Body of pancreas (tissue), 4 donors: Measurements from ENCODE around the gene DYNC2LI1. TPM values are rescaled to one million over a fixed set of nuclear protein-coding genes. Genes with fewer than 3 reads are reported as not detected.

Experiments
- ATAC-seq: fragments of 150-250 bp; one replicate; pipeline ENCODE4 v1.9.1; 2016
- DNase-seq, 4 donors: peaks; one replicate each; pipeline ENCODE4 v3.0.0-alpha.2; 2019
- H3K27ac ChIP-seq, 4 donors: fragments of 200-600 bp; sonication (generic); 1 replicate in 3 of 4; 2 replicates in 1 of 4; pipeline versions ENCODE4 v1.5.1 to v1.6.1; 2016 to 2019; ENCODE audit warnings: mild to moderate bottlenecking in 1 of 4, mixed read lengths in 1 of 4, moderate library complexity in 1 of 4
- H3K27me3 ChIP-seq, 2 donors: fragments of 200-600 bp; sonication (generic); one replicate each; pipeline ENCODE4 v1.6.0; 2016; ENCODE audit warnings: mild to moderate bottlenecking in 1 of 2
- H3K36me3 ChIP-seq, 2 donors: fragments of 200-600 bp; sonication (generic); replicated peaks in 1 of 2; 2 replicates each; pipeline ENCODE4 v1.5.1; 2016; ENCODE audit warnings: low read depth in 2 of 2; ENCODE audit not compliant: insufficient read depth in 1 of 2
- H3K4me1 ChIP-seq: fragments of 200-600 bp; sonication (generic); one replicate; pipeline ENCODE4 v1.6.0; 2016
- H3K4me3 ChIP-seq, 2 donors: fragments of 200-600 bp; sonication (generic); 1 replicate in 1 of 2; 2 replicates in 1 of 2; pipeline ENCODE4 v1.5.1; 2016 to 2019
- H3K9me3 ChIP-seq, 3 donors: fragments of 200-600 bp; sonication (generic); 1 replicate in 2 of 3; 2 replicates in 1 of 3; pipeline ENCODE4 v1.5.1; 2016
- CTCF ChIP-seq, 7 experiments: fragments of 450-650 bp in 4 of 7; fragments of 200-600 bp in 3 of 7; sonication (generic) in 3 of 7; IDR thresholded peaks; one replicate each; pipeline ENCODE4 v1.5.1; 2016 to 2019; ENCODE audit warnings: antibody characterized with exemption in 7 of 7
- POLR2A ChIP-seq, 3 donors: fragments of 450-650 bp; IDR thresholded peaks; one replicate each; pipeline ENCODE4 v1.6.1; 2016; ENCODE audit warnings: antibody characterized with exemption in 3 of 3, mild to moderate bottlenecking in 2 of 3
- WGBS, 2 donors: methylation state at CpG; one replicate each; pipeline ENCODE4 v1.1.5; 2017; 5-methylcytosine and 5-hydroxymethylcytosine counted together
- intact Hi-C: fragments of 100-400 bp; cut with DNase I; formaldehyde crosslinking; loops from one replicate; pipeline ENCODE4 v1.15.1; 2023
- total RNA-seq, 2 donors: library from RNA; depleted of rRNA; stranded (reverse); fragments of >200 nt; gene quantifications; one replicate each; pipeline ENCODE4 v1.1.0, GENCODE V29; 2016

Gene DYNC2LI1
- total RNA-seq, 2 donors from 2014 or later = 21.0 to 21.4 TPM

- Histone ChIP-seq H3K36me3 (no peaks in the 10 kb centered on the region), H3K9me3 (no peaks in the 10 kb centered on the region), H3K4me1 (no peaks in the 10 kb centered on the region), H3K27me3 (no peaks in the 10 kb centered on the region), H3K27ac (no peak overlapping the region), H3K4me3 (no peak overlapping the region)
- ATAC-seq (no peak), DNase-seq (no peak)
- TF ChIP-seq CTCF (IDR thresholded peaks at IDR 0.05) (no peak), POLR2A (IDR thresholded peaks at IDR 0.05) (no peak)
- intact Hi-C loops = no loop called here
- 55 to 62% methylated on average over 5 of the region's 5 CpGs for WGBS, 2 donors
Measured at GRCh38 chr2:43729491-43730174, 44.2 kb upstream of the DYNC2LI1 start.

GRCh38 chr2:43731211-43731610 is 42.6 kb upstream of the DYNC2LI1 start:
- no peak overlapping the region for H3K27ac ChIP-seq
- H3K27me3 ChIP-seq = no peaks in the 10 kb centered on the region

GRCh38 chr2:43736637-43737036 is 37.2 kb upstream of the DYNC2LI1 start:
- 64 to 65% methylated on average over 6 of the region's 6 CpGs for WGBS, 2 donors
- intact Hi-C loops = no loop called here
- ATAC-seq (no peak), DNase-seq (no peak)
- H3K4me3 ChIP-seq = no peak overlapping the region
- H3K36me3 ChIP-seq = no peaks in the 10 kb centered on the region
- TF ChIP-seq POLR2A (IDR thresholded peaks at IDR 0.05) (no peak), CTCF (IDR thresholded peaks at IDR 0.05) (no peak)
- H3K27me3 ChIP-seq = no peaks in the 10 kb centered on the region
- no peak overlapping the region for H3K27ac ChIP-seq
- no peaks in the 10 kb centered on the region for H3K4me1 ChIP-seq
- no peaks in the 10 kb centered on the region for H3K9me3 ChIP-seq

More at GRCh38 chr2:43731211-43731610, 42.6 kb upstream of the DYNC2LI1 start:
- H3K9me3 ChIP-seq = no peaks in the 10 kb centered on the region
- intact Hi-C loops = no loop called here
- no peak overlapping the region for H3K4me3 ChIP-seq
- no peak for TF ChIP-seq POLR2A (IDR thresholded peaks at IDR 0.05)
- TF ChIP-seq CTCF (IDR thresholded peaks at IDR 0.05) = no peak
- ATAC-seq (no peak), DNase-seq (no peak)
- WGBS, 2 donors = 85 to 93% methylated on average over 1 of the region's 1 CpG
- H3K4me1 ChIP-seq = no peaks in the 10 kb centered on the region
- H3K36me3 ChIP-seq = no peaks in the 10 kb centered on the region

GRCh38 chr2:43737097-43737854 is 36.6 kb upstream of the DYNC2LI1 start:
- DNase-seq = no peak
- Histone ChIP-seq H3K36me3 (no peaks in the 10 kb centered on the region), H3K4me3 (no peak overlapping the region), H3K27me3 (no peaks in the 10 kb centered on the region), H3K27ac (no peak overlapping the region), H3K9me3 (no peaks in the 10 kb centered on the region), H3K4me1 (no peaks in the 10 kb centered on the region)
- intact Hi-C loops = no loop called here
- no peak for ATAC-seq
- TF ChIP-seq CTCF (IDR thresholded peaks at IDR 0.05) (no peak), POLR2A (IDR thresholded peaks at IDR 0.05) (no peak)
- WGBS, 2 donors = 74 to 78% methylated on average over 8 of the region's 8 CpGs
